ENCODE data around the gene MAP2K1. TPM values are rescaled to one million over a fixed set of nuclear protein-coding genes. Genes with fewer than 3 reads are reported as not detected.
A peak's percentile ranks its signal among the peaks of the same experiment; 100 is the strongest.
"Not testable (repeated sequence)": the region's sequence is repeated elsewhere in the genome, so short reads cannot be mapped to it uniquely, and the experiment has no call there.

MAP2K1 gene
- total RNA-seq, 1 donor from 2014 or later, result 37.2 TPM

- intact Hi-C loops (cut with DNase I), result no loop called here
- DNase-seq (ENCODE audit: low spot score), result no peak
- ATAC-seq, result no peak
Observed at GRCh38 chr15:66412220-66412619, 25.5 kb downstream of the MAP2K1 start.

GRCh38 chr15:66413579-66413978, 26.9 kb downstream of the MAP2K1 start:
- ATAC-seq, result no peak
- no peak for DNase-seq (ENCODE audit: low spot score)
- intact Hi-C loops (cut with DNase I), result no loop called here

GRCh38 chr15:66415360-66415759, 28.6 kb downstream of the MAP2K1 start:
- no peak for ATAC-seq
- intact Hi-C loops (cut with DNase I), result no loop called here
- DNase-seq (ENCODE audit: low spot score), result no peak

GRCh38 chr15:66417736-66418135, 31.0 kb downstream of the MAP2K1 start:
- intact Hi-C loops (cut with DNase I), result no loop called here
- ATAC-seq (no peak), DNase-seq (ENCODE audit: low spot score) (no peak)

- no peak for ATAC-seq
- DNase-seq (ENCODE audit: low spot score), result no peak
- intact Hi-C loops (cut with DNase I), result no loop called here
Observed at GRCh38 chr15:66419471-66419870, 32.8 kb downstream of the MAP2K1 start.

- intact Hi-C loops (cut with DNase I), result no loop called here
- ATAC-seq, result no peak
Observed at GRCh38 chr15:66422347-66422746, 35.6 kb downstream of the MAP2K1 start.

GRCh38 chr15:66423149-66423548, 36.4 kb downstream of the MAP2K1 start:
- ATAC-seq (no peak), DNase-seq (ENCODE audit: low spot score) (no peak)
- intact Hi-C loops (cut with DNase I), result no loop called here

More at GRCh38 chr15:66422347-66422746, 35.6 kb downstream of the MAP2K1 start:
- DNase-seq (ENCODE audit: low spot score), result no peak

- ATAC-seq (no peak), DNase-seq (ENCODE audit: low spot score) (no peak)
- intact Hi-C loops (cut with DNase I), result no loop called here
Observed at GRCh38 chr15:66424963-66425612, 38.4 kb downstream of the MAP2K1 start.

- DNase-seq (ENCODE audit: low spot score) (no peak), ATAC-seq (no peak)
- intact Hi-C loops (cut with DNase I), result no loop called here
Observed at GRCh38 chr15:66425837-66426236, 39.1 kb downstream of the MAP2K1 start.

GRCh38 chr15:66429117-66429516, 42.4 kb downstream of the MAP2K1 start:
- ATAC-seq (no peak), DNase-seq (ENCODE audit: low spot score) (no peak)
- intact Hi-C loops (cut with DNase I), result no loop called here

GRCh38 chr15:66429546-66429945, 42.8 kb downstream of the MAP2K1 start:
- ATAC-seq (no peak), DNase-seq (ENCODE audit: low spot score) (no peak)
- intact Hi-C loops (cut with DNase I), result no loop called here

GRCh38 chr15:66430627-66431255, 44.0 kb downstream of the MAP2K1 start:
- intact Hi-C loops (cut with DNase I), result no loop called here
- DNase-seq (ENCODE audit: low spot score), result no peak
- no peak for ATAC-seq

- ATAC-seq (no peak), DNase-seq (ENCODE audit: low spot score) (no peak)
- intact Hi-C loops (cut with DNase I), result no loop called here
Observed at GRCh38 chr15:66433726-66434125, 47.0 kb downstream of the MAP2K1 start.

- intact Hi-C loops (cut with DNase I), result no loop called here
- ATAC-seq, result no peak
- DNase-seq (ENCODE audit: low spot score), result no peak
Observed at GRCh38 chr15:66440501-66440900, 53.8 kb downstream of the MAP2K1 start.

GRCh38 chr15:66452420-66452819, 65.7 kb downstream of the MAP2K1 start:
- intact Hi-C loops (cut with DNase I), result no loop called here
- no peak for DNase-seq (ENCODE audit: low spot score)
- ATAC-seq, result peak; percentile 21

- intact Hi-C loops (cut with DNase I), result no loop called here
- DNase-seq (ENCODE audit: low spot score), result no peak
- ATAC-seq, result peak; percentile 95
Observed at GRCh38 chr15:66452971-66453580, 66.4 kb downstream of the MAP2K1 start.

GRCh38 chr15:66454143-66454542, 67.4 kb downstream of the MAP2K1 start:
- ATAC-seq, result no peak
- intact Hi-C loops (cut with DNase I), result no loop called here
- DNase-seq (ENCODE audit: low spot score), result no peak

GRCh38 chr15:66456211-66456610, 69.5 kb downstream of the MAP2K1 start:
- intact Hi-C loops (cut with DNase I), result no loop called here
- DNase-seq (ENCODE audit: low spot score), result no peak
- no peak for ATAC-seq

- ATAC-seq (no peak), DNase-seq (ENCODE audit: low spot score) (no peak)
- intact Hi-C loops (cut with DNase I), result loop anchor here (1.0 kb wide), 1 partner anchor 18 kb away; no protein-coding TSS in a partner anchor
Observed at GRCh38 chr15:66459818-66460615, 73.3 kb downstream of the MAP2K1 start.

- DNase-seq (ENCODE audit: low spot score); ATAC-seq; intact Hi-C loops (cut with DNase I): not testable (repeated sequence)
Observed at GRCh38 chr15:66461294-66461693, 74.6 kb downstream of the MAP2K1 start.
